Neural progenitor cell (in vitro differentiated cells): ENCODE results near the gene CAMK1D.

Experiments used
- CTCF ChIP-seq: fragments of 200-600 bp; sonication (generic); IDR thresholded peaks from 2 replicates; pipeline ENCODE4 v1.5.1; 2017; ENCODE audit warnings: antibody characterized with exemption, mild to moderate bottlenecking
- EZH2 ChIP-seq: fragments of 200-600 bp; sonication (generic); IDR thresholded peaks from 2 replicates; pipeline ENCODE4 v1.6.1; 2017; ENCODE audit warnings: antibody characterized with exemption, mild to moderate bottlenecking, moderate library complexity
- EZH2phosphoT487 ChIP-seq: fragments of 200-600 bp; sonication (generic); IDR thresholded peaks from 2 replicates; pipeline ENCODE4 v1.6.1; 2017; ENCODE audit warnings: antibody characterized with exemption

- no peak for TF ChIP-seq CTCF
- TF ChIP-seq EZH2phosphoT487: no peak
- no peak for TF ChIP-seq EZH2
These were observed 82.1 kb downstream of the CAMK1D start for GRCh38 chr10:12431151-12432101.
